ENCODE results near the gene OVOL3.
A peak's percentile ranks its signal among the peaks of the same experiment; 100 is the strongest.

Gene OVOL3

GRCh38 chr19:36140304-36141038 lies 29.5 kb downstream of the OVOL3 start:
- H3K27me3 ChIP-seq (ENCODE audit: insufficient read depth, poor library complexity, severe bottlenecking), result no peaks in the 10 kb centered on the region
- peak overlapping the region; percentile 92 for H3K4me3 ChIP-seq (replicated peaks; ENCODE audit: insufficient read depth, low read length)
- peak overlapping the region; percentile 94 for H3K27ac ChIP-seq (replicated peaks)
- TF ChIP-seq SPI1 (IDR thresholded peaks at IDR 0.05; ENCODE audit: borderline replicate concordance, low read depth) (no peak), POLR2AphosphoS5 (IDR thresholded peaks at IDR 0.05; ENCODE audit: low read depth) (no peak), CTCF (IDR thresholded peaks at IDR 0.05; ENCODE audit: insufficient read depth, low read length) (no peak), REST (IDR thresholded peaks at IDR 0.05; ENCODE audit: insufficient replicate concordance, low read depth) (no peak), GABPA (IDR thresholded peaks at IDR 0.05; ENCODE audit: low read depth) (no peak)
- DNase-seq (ENCODE audit: low read depth in 1 of 2, low spot score in 1 of 2), result peak; percentile 43 to 50

- peak overlapping the region; percentile 92 for H3K4me3 ChIP-seq (replicated peaks; ENCODE audit: insufficient read depth, low read length)
- H3K27me3 ChIP-seq (ENCODE audit: insufficient read depth, poor library complexity, severe bottlenecking), result no peaks in the 10 kb centered on the region
- peak overlapping the region; percentile 94 for H3K27ac ChIP-seq (replicated peaks)
- TF ChIP-seq SPI1 (IDR thresholded peaks at IDR 0.05; ENCODE audit: borderline replicate concordance, low read depth) (no peak), POLR2AphosphoS5 (IDR thresholded peaks at IDR 0.05; ENCODE audit: low read depth) (0 out of 2 replicates have a peak, but pooled peaks have one; percentile 30), REST (IDR thresholded peaks at IDR 0.05; ENCODE audit: insufficient replicate concordance, low read depth) (no peak)
- peak; percentile 70 to 89 for DNase-seq (ENCODE audit: low read depth in 1 of 2, low spot score in 1 of 2)
Measured at GRCh38 chr19:36141039-36141927, 30.3 kb downstream of the OVOL3 start.

- Histone ChIP-seq H3K4me3 (replicated peaks; ENCODE audit: insufficient read depth, low read length) (no peak overlapping the region), H3K27me3 (ENCODE audit: insufficient read depth, poor library complexity, severe bottlenecking) (no peaks in the 10 kb centered on the region), H3K27ac (replicated peaks) (no peak overlapping the region)
- TF ChIP-seq SPI1 (IDR thresholded peaks at IDR 0.05; ENCODE audit: borderline replicate concordance, low read depth), result no peak
- TF ChIP-seq REST (IDR thresholded peaks at IDR 0.05; ENCODE audit: insufficient replicate concordance, low read depth), result no peak
- TF ChIP-seq POLR2AphosphoS5 (IDR thresholded peaks at IDR 0.05; ENCODE audit: low read depth), result no peak
- TF ChIP-seq GABPA (IDR thresholded peaks at IDR 0.05; ENCODE audit: low read depth), result no peak
- no peak for TF ChIP-seq CTCF (IDR thresholded peaks at IDR 0.05; ENCODE audit: insufficient read depth, low read length)
- no peak for DNase-seq (ENCODE audit: low read depth in 1 of 2, low spot score in 1 of 2)
Measured at GRCh38 chr19:36142046-36142445, 31.1 kb downstream of the OVOL3 start.

Data from HL-60 (cell line).